CD14-positive monocyte (primary cell): ENCODE results near the gene BCR. TPM values are rescaled to one million over a fixed set of nuclear protein-coding genes. Genes with fewer than 3 reads are reported as not detected.

Experiments
- DNase-seq, 3 donors: peaks; one replicate each; pipeline ENCODE4 v3.0.0-alpha.2; 2011 to 2022
- H2AFZ ChIP-seq: 2 replicates; pipeline ENCODE4 v1.6.0; 2012; ENCODE audit warnings: mild to moderate bottlenecking, low read depth, low read length, inconsistent platforms; ENCODE audit not compliant: insufficient read depth, poor library complexity, severe bottlenecking
- H3K27ac ChIP-seq, 2 donors: 1 replicate in 1 of 2; 2 replicates in 1 of 2; pipeline ENCODE4 v1.5.1; 2012 to 2013; ENCODE audit warnings: low read length in 2 of 2, control low read depth in 1 of 2, inconsistent platforms in 1 of 2, low read depth in 1 of 2, mild to moderate bottlenecking in 1 of 2
- H3K27me3 ChIP-seq, 2 donors: one replicate each; pipeline versions ENCODE4 v1.6.0 to v1.6.1; 2011 to 2013; ENCODE audit warnings: low read length in 2 of 2; ENCODE audit not compliant: control insufficient read depth in 2 of 2, insufficient read depth in 2 of 2
- H3K36me3 ChIP-seq, 2 donors: replicated peaks in 1 of 2; 1 replicate in 1 of 2; 2 replicates in 1 of 2; pipeline versions ENCODE4 v1.5.1 to v1.6.1; 2012 to 2013; ENCODE audit warnings: low read length in 2 of 2, control low read depth in 1 of 2, inconsistent platforms in 1 of 2, mild to moderate bottlenecking in 1 of 2; ENCODE audit not compliant: insufficient read depth in 2 of 2, control insufficient read depth in 1 of 2
- H3K4me1 ChIP-seq, 2 donors: 1 replicate in 1 of 2; 2 replicates in 1 of 2; pipeline versions ENCODE4 v1.5.1 to v1.6.1; 2012 to 2013; ENCODE audit warnings: low read length in 2 of 2, control low read depth in 1 of 2, inconsistent platforms in 1 of 2, mild to moderate bottlenecking in 1 of 2, moderate library complexity in 1 of 2; ENCODE audit not compliant: insufficient read depth in 2 of 2, control insufficient read depth in 1 of 2
- H3K4me2 ChIP-seq: replicated peaks from 2 replicates; pipeline ENCODE3; 2012; ENCODE audit warnings: low read length, moderate library complexity, mild to moderate bottlenecking; ENCODE audit not compliant: poor library complexity, severe bottlenecking; ENCODE audit errors: extremely low read depth
- H3K4me3 ChIP-seq, 3 experiments: fragments of 200-600 bp in 1 of 3; sonication (generic) in 1 of 3; replicated peaks in 1 of 3; 1 replicate in 2 of 3; 2 replicates in 1 of 3; pipeline ENCODE4 v1.5.1; 2011 to 2013; ENCODE audit warnings: low read length in 3 of 3, mild to moderate bottlenecking in 3 of 3, control low read depth in 2 of 3, low read depth in 2 of 3, inconsistent platforms in 1 of 3, moderate library complexity in 1 of 3
- H3K79me2 ChIP-seq: 2 replicates; pipeline ENCODE4 v1.6.0; 2012; ENCODE audit warnings: mild to moderate bottlenecking, control low read depth, inconsistent platforms, low read length, moderate library complexity; ENCODE audit not compliant: insufficient read depth
- H3K9ac ChIP-seq: 2 replicates; pipeline ENCODE4 v1.6.0; 2017; ENCODE audit warnings: low read length, mild to moderate bottlenecking; ENCODE audit not compliant: insufficient read depth, poor library complexity, severe bottlenecking
- H3K9me3 ChIP-seq, 2 donors: replicated peaks in 1 of 2; 1 replicate in 1 of 2; 2 replicates in 1 of 2; pipeline versions ENCODE4 v1.5.1 to v1.6.1; 2012 to 2013; ENCODE audit warnings: low read length in 2 of 2, control low read depth in 1 of 2; ENCODE audit not compliant: control insufficient read depth in 1 of 2, insufficient read depth in 1 of 2
- H4K20me1 ChIP-seq: 2 replicates; pipeline ENCODE4 v1.6.0; 2012; ENCODE audit warnings: mild to moderate bottlenecking, low read length, control low read depth, moderate library complexity; ENCODE audit not compliant: insufficient read depth
- H3K27ac Mint-ChIP-seq, 7 donors: one replicate each; pipeline ENCODE4 v1.8.0; 2020; ENCODE audit warnings: mild to moderate bottlenecking in 7 of 7, mixed read lengths in 7 of 7, moderate library complexity in 6 of 7, inconsistent platforms in 2 of 7
- H3K27me3 Mint-ChIP-seq, 3 donors: one replicate each; pipeline ENCODE4 v1.8.0; 2021 to 2022; ENCODE audit warnings: low read depth in 3 of 3, mild to moderate bottlenecking in 3 of 3, mixed read lengths in 3 of 3, moderate library complexity in 3 of 3, inconsistent platforms in 1 of 3
- H3K36me3 Mint-ChIP-seq, 2 donors: one replicate each; pipeline ENCODE4 v1.8.0; 2020; ENCODE audit warnings: mixed read lengths in 2 of 2, inconsistent platforms in 1 of 2, mild to moderate bottlenecking in 1 of 2
- H3K4me1 Mint-ChIP-seq: one replicate; pipeline ENCODE4 v1.8.0; 2020; ENCODE audit warnings: mild to moderate bottlenecking, mixed read lengths
- H3K4me3 Mint-ChIP-seq, 2 donors: one replicate each; pipeline ENCODE4 v1.8.0; 2020; ENCODE audit warnings: mild to moderate bottlenecking in 2 of 2, mixed read lengths in 2 of 2, moderate library complexity in 1 of 2
- H3K9me3 Mint-ChIP-seq, 7 donors: one replicate each; pipeline ENCODE4 v1.8.0; 2020 to 2022; ENCODE audit warnings: mixed read lengths in 7 of 7, mild to moderate bottlenecking in 6 of 7, moderate library complexity in 6 of 7, inconsistent platforms in 2 of 7
- CTCF ChIP-seq: fragments of 200-600 bp; IDR thresholded peaks from one replicate; pipeline ENCODE4 v1.8.0; 2022; ENCODE audit warnings: antibody characterized with exemption, mild to moderate bottlenecking
- WGBS: methylation state at CpG from one replicate; pipeline ENCODE4 v1.1.5; 2013; ENCODE audit warnings: missing lambda C conversion rate; ENCODE audit not compliant: insufficient coverage; 5-methylcytosine and 5-hydroxymethylcytosine counted together
- intact Hi-C, 2 donors: fragments of 100-400 bp; cut with micrococcal nuclease; formaldehyde crosslinking; loops; one replicate each; pipeline versions ENCODE4 v1.15.0 to v1.15.1; 2023
- polyA plus RNA-seq, 3 donors: library from polyadenylated mRNA; depleted of rRNA in 1 of 3; unstranded in 2 of 3; stranded (reverse) in 1 of 3; fragments of 300-500 nt in 2 of 3; fragments of >200 nt in 1 of 3; fragmentation: Illumina TruSeq in 2 of 3; gene quantifications; 1 replicate in 2 of 3; 2 replicates in 1 of 3; pipeline ENCODE4 v1.2.3, GENCODE V29; 2012 to 2021

The BCR gene
- polyA plus RNA-seq, 3 donors = 0.97 to 20.9 (median 0.97) TPM

DNA sequence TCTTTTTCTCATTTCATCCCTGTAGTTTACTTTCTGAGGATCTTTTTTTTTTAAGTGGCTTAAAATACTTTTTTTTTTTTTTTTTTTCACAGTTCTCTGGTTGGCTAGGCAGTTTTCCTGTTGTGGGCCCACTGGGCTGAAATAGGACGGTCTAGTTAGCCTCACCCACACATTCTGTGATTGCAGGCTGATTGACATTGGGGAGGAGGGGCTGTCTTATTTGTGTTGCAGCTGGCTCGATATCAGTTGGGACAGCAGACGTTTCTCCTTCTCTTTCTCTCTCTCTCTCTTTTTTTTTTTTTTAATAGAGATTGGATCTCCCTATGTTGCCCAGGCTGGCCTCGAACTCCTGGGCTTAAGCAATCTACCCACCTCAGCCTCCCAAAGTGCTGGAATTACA lies 6.9 kb downstream of the BCR start:
- no CpG with 5 or more reads among the region's 4 CpGs for WGBS
- Histone ChIP-seq H3K9me3 (no peaks in the 10 kb centered on the region), H3K27me3 (no peaks in the 10 kb centered on the region), H3K4me1 (peaks cover 42 to 43% of the 10 kb centered on the region in 2 donors), H3K79me2 (peaks cover 99% of the 10 kb centered on the region), H3K9ac (no peak overlapping the region), H3K4me2 (no peak overlapping the region), H2AFZ (no peak overlapping the region), H3K27ac (no peak overlapping the region), H3K36me3 (peaks cover 12 to 22% of the 10 kb centered on the region in 2 donors), H4K20me1 (peaks cover 47% of the 10 kb centered on the region), H3K4me3 (no peak overlapping the region)
- H3K27ac Mint-ChIP-seq = peak overlapping the region in 1 of 7 donors; percentile 58
- TF ChIP-seq CTCF = no peak
- peaks cover 36 to 43% of the 10 kb centered on the region in 2 donors for H3K36me3 Mint-ChIP-seq
- H3K9me3 Mint-ChIP-seq = peaks cover 0 to 3% (median 0%) of the 10 kb centered on the region in 7 donors
- H3K4me3 Mint-ChIP-seq = no peak overlapping the region
- peaks cover 42% of the 10 kb centered on the region for H3K4me1 Mint-ChIP-seq
- peaks cover 0 to 5% (median 2%) of the 10 kb centered on the region in 3 donors for H3K27me3 Mint-ChIP-seq
- DNase-seq = no peak
- intact Hi-C loops = no loop called here

DNA sequence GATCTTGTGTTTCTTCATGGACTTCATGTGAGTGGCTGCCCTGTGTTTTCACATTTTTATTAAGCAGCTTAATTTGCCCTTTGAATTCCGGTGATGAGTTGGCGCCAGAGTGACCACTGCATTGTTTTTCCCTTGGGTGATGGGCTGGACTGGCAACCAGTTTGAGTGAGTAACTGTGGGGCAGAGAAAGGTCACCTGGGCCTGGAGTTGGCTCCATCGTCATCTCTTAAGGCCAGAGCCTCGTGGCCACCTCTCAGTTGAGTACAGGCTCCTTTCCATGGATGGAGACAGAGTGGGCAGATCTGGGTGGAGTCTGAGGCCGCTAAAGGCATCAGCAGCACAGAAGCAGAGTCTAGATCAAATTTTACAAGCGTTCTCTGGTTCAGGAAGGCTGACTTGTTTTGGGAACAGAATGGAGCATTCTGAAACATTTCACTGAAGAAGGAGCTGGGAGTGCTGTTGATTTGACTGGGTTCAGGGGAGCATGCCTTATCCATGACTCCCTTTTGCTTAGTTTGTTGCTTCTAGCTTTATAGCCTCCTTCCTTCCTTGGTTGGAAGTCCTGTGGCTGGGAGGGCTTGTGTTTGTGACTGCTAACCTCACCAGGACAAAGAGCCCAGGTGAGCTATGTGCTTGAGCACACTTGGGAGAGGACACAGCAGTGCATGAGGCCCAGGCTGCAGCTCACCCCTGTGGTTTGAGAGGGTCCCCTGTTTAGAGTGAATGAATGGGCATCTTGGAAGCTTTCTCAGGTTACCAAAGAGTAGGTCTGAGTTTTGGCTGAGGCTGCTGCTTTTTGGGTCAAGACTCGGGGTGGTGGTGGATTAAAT lies 7.8 kb downstream of the BCR start:
- Mint-ChIP-seq H3K36me3 (peaks cover 42 to 50% of the 10 kb centered on the region in 2 donors), H3K4me1 (peaks cover 39% of the 10 kb centered on the region), H3K4me3 (no peak overlapping the region), H3K9me3 (peaks cover 0 to 3% (median 0%) of the 10 kb centered on the region in 7 donors), H3K27ac (peak overlapping the region in 1 of 7 donors; percentile 18), H3K27me3 (peaks cover 0 to 4% (median 0%) of the 10 kb centered on the region in 3 donors)
- Histone ChIP-seq H4K20me1 (peaks cover 47% of the 10 kb centered on the region), H3K27me3 (no peaks in the 10 kb centered on the region), H3K79me2 (peaks cover 99% of the 10 kb centered on the region), H3K9me3 (no peaks in the 10 kb centered on the region), H3K4me3 (no peak overlapping the region), H3K36me3 (peaks cover 12 to 31% of the 10 kb centered on the region in 2 donors), H3K9ac (no peak overlapping the region), H3K27ac (no peak overlapping the region), H3K4me1 (peaks cover 33 to 34% of the 10 kb centered on the region in 2 donors), H3K4me2 (no peak overlapping the region), H2AFZ (no peak overlapping the region)
- no peak for DNase-seq
- intact Hi-C loops = no loop called here
- 90% methylated on average over 4 of the region's 7 CpGs for WGBS
- TF ChIP-seq CTCF = no peak
